Measurements from ENCODE around the gene CHMP1A.

GRCh38 chr16:89621698-89622409 is 35.7 kb downstream of the CHMP1A start:
- TF ChIP-seq CTCF (IDR thresholded peaks at IDR 0.05) (no peak), POLR2A (IDR thresholded peaks at IDR 0.05) (no peak), EP300 (IDR thresholded peaks at IDR 0.05) (no peak)

Data from ovary (tissue), 3 donors.